ENCODE results near the gene SLC1A2. TPM values are rescaled to one million over a fixed set of nuclear protein-coding genes. Genes with fewer than 3 reads are reported as not detected.

Gene SLC1A2
- total RNA-seq, 1 experiment from 2014 or later, result 0.50 TPM

DNA sequence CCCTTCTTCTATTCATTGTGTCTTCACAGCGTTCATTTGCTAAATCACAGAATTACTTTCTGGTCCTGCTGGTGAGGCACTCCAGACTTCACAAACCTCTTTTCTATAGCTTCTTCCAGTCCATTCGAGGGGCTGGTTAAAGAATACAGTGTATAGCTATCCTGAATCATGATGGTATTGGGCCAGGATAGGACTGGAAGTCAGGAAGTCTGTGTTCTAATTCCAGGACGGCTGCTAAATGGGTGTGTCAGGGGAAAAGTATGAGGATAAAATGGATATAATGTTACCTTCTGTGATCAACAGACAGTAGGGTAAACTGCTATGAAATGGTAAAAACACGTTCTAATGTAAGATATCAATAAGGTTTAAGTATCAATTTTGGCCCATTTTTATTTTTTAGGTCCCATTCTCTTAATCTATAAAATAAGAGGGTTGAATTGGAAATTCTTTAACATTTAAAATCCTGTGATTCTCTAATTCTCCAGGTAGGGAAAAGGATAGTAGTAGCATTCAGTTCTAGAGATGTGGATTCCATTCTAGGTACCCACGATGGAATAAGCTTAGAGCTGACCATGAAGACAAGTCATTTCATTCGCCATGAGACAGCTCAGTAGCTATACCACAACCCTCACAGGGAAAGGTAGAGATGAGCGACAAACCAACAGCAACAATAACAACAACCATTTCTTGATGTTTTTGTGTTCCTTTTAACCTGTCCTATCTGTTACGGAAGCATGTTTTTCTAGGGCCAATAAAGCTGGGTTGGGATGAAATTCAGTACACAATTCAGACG is 96.1 kb downstream of the SLC1A2 start:
- ChIA-PET CTCF (no interaction called here), POLR2A (no interaction called here)
- peaks cover 37% of the 10 kb centered on the region for H3K27me3 Mint-ChIP-seq (ENCODE audit: low read depth)
- TF ChIP-seq, protein P1, sequence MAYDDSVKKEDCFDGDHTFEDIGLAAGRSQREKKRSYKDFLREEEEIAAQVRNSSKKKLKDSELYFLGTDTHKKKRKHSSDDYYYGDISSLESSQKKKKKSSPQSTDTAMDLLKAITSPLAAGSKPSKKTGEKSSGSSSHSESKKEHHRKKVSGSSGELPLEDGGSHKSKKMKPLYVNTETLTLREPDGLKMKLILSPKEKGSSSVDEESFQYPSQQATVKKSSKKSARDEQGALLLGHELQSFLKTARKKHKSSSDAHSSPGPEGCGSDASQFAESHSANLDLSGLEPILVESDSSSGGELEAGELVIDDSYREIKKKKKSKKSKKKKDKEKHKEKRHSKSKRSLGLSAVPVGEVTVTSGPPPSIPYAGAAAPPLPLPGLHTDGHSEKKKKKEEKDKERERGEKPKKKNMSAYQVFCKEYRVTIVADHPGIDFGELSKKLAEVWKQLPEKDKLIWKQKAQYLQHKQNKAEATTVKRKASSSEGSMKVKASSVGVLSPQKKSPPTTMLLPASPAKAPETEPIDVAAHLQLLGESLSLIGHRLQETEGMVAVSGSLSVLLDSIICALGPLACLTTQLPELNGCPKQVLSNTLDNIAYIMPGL (CRISPR knock-in tag; IDR thresholded peaks at IDR 0.05), result no peak
- TF ChIP-seq RELA (CRISPR knock-in tag; IDR thresholded peaks at IDR 0.05; ENCODE audit: borderline replicate concordance) (no peak), ZNF263 (CRISPR knock-in tag; IDR thresholded peaks at IDR 0.05; ENCODE audit: low read depth) (no peak)
- TF ChIP-seq, protein P2, sequence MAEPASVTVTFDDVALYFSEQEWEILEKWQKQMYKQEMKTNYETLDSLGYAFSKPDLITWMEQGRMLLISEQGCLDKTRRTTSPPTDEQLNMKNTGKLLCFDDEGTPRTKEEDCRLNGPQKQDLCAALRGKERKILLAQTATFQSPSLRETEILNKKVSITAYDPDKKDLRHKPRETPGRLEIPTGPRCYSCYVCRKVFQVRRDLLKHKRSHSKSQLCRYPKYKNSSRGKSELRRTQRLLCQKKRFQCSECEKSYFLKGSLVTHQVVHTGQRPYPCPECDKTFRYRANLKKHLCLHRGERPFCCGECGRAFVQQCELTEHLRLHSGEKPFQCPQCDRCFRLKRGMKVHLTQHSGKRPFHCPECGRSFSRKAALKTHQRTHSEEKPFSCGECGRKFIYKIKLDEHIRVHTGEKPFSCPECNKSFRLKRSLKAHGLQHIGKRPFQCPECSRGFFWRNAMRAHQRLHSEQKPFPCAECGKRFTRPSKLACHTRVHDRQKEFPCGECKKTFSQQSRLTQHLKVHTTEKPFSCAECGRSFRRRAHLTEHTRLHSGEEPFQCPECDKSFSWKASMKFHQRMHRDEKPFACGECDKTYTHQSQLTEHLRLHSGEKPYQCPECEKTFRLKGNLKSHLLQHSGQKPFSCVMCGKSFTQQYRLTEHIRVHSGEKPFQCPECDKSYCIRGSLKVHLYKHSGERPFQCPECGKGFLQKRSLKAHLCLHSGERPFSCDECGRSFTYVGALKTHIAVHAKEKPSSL (CRISPR knock-in tag; conservative IDR thresholded peaks at IDR 0.05), result no peak
- TF ChIP-seq, protein P3, sequence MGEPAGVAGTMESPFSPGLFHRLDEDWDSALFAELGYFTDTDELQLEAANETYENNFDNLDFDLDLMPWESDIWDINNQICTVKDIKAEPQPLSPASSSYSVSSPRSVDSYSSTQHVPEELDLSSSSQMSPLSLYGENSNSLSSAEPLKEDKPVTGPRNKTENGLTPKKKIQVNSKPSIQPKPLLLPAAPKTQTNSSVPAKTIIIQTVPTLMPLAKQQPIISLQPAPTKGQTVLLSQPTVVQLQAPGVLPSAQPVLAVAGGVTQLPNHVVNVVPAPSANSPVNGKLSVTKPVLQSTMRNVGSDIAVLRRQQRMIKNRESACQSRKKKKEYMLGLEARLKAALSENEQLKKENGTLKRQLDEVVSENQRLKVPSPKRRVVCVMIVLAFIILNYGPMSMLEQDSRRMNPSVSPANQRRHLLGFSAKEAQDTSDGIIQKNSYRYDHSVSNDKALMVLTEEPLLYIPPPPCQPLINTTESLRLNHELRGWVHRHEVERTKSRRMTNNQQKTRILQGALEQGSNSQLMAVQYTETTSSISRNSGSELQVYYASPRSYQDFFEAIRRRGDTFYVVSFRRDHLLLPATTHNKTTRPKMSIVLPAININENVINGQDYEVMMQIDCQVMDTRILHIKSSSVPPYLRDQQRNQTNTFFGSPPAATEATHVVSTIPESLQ (CRISPR knock-in tag; IDR thresholded peaks at IDR 0.05), result no peak
- TF ChIP-seq, protein P4, sequence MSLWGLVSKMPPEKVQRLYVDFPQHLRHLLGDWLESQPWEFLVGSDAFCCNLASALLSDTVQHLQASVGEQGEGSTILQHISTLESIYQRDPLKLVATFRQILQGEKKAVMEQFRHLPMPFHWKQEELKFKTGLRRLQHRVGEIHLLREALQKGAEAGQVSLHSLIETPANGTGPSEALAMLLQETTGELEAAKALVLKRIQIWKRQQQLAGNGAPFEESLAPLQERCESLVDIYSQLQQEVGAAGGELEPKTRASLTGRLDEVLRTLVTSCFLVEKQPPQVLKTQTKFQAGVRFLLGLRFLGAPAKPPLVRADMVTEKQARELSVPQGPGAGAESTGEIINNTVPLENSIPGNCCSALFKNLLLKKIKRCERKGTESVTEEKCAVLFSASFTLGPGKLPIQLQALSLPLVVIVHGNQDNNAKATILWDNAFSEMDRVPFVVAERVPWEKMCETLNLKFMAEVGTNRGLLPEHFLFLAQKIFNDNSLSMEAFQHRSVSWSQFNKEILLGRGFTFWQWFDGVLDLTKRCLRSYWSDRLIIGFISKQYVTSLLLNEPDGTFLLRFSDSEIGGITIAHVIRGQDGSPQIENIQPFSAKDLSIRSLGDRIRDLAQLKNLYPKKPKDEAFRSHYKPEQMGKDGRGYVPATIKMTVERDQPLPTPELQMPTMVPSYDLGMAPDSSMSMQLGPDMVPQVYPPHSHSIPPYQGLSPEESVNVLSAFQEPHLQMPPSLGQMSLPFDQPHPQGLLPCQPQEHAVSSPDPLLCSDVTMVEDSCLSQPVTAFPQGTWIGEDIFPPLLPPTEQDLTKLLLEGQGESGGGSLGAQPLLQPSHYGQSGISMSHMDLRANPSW (CRISPR knock-in tag; conservative IDR thresholded peaks at IDR 0.05; ENCODE audit: low read depth), result no peak
- H3K4me3 Mint-ChIP-seq, result no peak overlapping the region
- ATAC-seq (no peak), DNase-seq (ENCODE audit: low spot score) (no peak)
- peaks cover 33% of the 10 kb centered on the region for H3K4me1 Mint-ChIP-seq
- no peaks in the 10 kb centered on the region for H3K36me3 Mint-ChIP-seq
- no peak overlapping the region for H3K27ac Mint-ChIP-seq
- no peaks in the 10 kb centered on the region for H3K9me3 Mint-ChIP-seq

DNA sequence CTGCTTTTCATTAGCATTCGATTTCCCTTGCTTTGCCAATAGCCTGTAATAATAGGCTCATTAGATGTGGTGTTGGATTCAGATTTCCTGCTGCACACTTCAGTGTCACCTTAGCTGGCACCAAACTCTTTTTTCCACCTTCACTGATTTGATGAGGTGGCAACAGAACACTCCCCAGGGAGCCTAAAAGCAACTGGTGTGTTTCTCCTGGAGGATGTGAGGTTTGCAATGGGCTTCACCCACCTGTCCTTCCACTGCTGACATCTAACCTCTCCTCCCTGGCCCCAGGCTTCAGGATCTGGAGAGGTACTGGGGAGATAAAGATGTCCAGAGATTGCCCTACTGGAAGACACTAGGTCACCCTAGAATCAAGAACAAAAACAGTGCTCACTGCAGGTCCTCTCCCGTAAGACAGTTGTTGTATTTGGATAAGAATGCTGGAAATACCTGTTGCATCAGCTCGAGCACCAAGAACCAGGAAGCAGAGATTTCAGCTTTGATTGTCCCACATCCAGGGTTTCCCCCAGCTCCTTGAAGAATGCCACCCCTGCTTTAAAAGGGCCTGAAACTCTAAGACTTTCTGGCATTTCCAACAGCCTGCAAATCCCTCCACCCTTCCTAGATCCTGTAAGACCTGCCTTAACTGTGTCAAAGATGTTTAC is 96.9 kb downstream of the SLC1A2 start:
- DNase-seq (ENCODE audit: low spot score) (no peak), ATAC-seq (no peak)
- H3K4me3 Mint-ChIP-seq, result no peak overlapping the region
- no peaks in the 10 kb centered on the region for H3K36me3 Mint-ChIP-seq
- peaks cover 33% of the 10 kb centered on the region for H3K4me1 Mint-ChIP-seq
- peaks cover 29% of the 10 kb centered on the region for H3K27me3 Mint-ChIP-seq (ENCODE audit: low read depth)
- no peak overlapping the region for H3K27ac Mint-ChIP-seq
- CTCF ChIA-PET, result no interaction called here
- no peaks in the 10 kb centered on the region for H3K9me3 Mint-ChIP-seq
- POLR2A ChIA-PET, result no interaction called here
- TF ChIP-seq ZNF416 (CRISPR knock-in tag; IDR thresholded peaks at IDR 0.05) (no peak), JAZF1 (CRISPR knock-in tag; IDR thresholded peaks at IDR 0.05) (no peak), TEAD1 (CRISPR knock-in tag; IDR thresholded peaks at IDR 0.05) (no peak), GTF2I (CRISPR knock-in tag; conservative IDR thresholded peaks at IDR 0.05) (no peak), ZNF423 (CRISPR knock-in tag; IDR thresholded peaks at IDR 0.05) (no peak)
- TF ChIP-seq, protein P5, sequence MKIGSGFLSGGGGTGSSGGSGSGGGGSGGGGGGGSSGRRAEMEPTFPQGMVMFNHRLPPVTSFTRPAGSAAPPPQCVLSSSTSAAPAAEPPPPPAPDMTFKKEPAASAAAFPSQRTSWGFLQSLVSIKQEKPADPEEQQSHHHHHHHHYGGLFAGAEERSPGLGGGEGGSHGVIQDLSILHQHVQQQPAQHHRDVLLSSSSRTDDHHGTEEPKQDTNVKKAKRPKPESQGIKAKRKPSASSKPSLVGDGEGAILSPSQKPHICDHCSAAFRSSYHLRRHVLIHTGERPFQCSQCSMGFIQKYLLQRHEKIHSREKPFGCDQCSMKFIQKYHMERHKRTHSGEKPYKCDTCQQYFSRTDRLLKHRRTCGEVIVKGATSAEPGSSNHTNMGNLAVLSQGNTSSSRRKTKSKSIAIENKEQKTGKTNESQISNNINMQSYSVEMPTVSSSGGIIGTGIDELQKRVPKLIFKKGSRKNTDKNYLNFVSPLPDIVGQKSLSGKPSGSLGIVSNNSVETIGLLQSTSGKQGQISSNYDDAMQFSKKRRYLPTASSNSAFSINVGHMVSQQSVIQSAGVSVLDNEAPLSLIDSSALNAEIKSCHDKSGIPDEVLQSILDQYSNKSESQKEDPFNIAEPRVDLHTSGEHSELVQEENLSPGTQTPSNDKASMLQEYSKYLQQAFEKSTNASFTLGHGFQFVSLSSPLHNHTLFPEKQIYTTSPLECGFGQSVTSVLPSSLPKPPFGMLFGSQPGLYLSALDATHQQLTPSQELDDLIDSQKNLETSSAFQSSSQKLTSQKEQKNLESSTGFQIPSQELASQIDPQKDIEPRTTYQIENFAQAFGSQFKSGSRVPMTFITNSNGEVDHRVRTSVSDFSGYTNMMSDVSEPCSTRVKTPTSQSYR (CRISPR knock-in tag; IDR thresholded peaks at IDR 0.05), result no peak
- TF ChIP-seq, protein P6, sequence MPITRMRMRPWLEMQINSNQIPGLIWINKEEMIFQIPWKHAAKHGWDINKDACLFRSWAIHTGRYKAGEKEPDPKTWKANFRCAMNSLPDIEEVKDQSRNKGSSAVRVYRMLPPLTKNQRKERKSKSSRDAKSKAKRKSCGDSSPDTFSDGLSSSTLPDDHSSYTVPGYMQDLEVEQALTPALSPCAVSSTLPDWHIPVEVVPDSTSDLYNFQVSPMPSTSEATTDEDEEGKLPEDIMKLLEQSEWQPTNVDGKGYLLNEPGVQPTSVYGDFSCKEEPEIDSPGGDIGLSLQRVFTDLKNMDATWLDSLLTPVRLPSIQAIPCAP (CRISPR knock-in tag; IDR thresholded peaks at IDR 0.05), result no peak
- TF ChIP-seq, protein P7, sequence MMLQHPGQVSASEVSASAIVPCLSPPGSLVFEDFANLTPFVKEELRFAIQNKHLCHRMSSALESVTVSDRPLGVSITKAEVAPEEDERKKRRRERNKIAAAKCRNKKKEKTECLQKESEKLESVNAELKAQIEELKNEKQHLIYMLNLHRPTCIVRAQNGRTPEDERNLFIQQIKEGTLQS (CRISPR knock-in tag; conservative IDR thresholded peaks at IDR 0.05), result no peak
- TF ChIP-seq, protein P8, sequence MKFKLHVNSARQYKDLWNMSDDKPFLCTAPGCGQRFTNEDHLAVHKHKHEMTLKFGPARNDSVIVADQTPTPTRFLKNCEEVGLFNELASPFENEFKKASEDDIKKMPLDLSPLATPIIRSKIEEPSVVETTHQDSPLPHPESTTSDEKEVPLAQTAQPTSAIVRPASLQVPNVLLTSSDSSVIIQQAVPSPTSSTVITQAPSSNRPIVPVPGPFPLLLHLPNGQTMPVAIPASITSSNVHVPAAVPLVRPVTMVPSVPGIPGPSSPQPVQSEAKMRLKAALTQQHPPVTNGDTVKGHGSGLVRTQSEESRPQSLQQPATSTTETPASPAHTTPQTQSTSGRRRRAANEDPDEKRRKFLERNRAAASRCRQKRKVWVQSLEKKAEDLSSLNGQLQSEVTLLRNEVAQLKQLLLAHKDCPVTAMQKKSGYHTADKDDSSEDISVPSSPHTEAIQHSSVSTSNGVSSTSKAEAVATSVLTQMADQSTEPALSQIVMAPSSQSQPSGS (CRISPR knock-in tag; IDR thresholded peaks at IDR 0.05; ENCODE audit: borderline replicate concordance, low read depth), result no peak
- TF ChIP-seq, protein P9, sequence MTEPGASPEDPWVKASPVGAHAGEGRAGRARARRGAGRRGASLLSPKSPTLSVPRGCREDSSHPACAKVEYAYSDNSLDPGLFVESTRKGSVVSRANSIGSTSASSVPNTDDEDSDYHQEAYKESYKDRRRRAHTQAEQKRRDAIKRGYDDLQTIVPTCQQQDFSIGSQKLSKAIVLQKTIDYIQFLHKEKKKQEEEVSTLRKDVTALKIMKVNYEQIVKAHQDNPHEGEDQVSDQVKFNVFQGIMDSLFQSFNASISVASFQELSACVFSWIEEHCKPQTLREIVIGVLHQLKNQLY (CRISPR knock-in tag; IDR thresholded peaks at IDR 0.05), result no peak
